ENCODE results near the gene CCIN. TPM values are rescaled to one million over a fixed set of nuclear protein-coding genes. Genes with fewer than 3 reads are reported as not detected.
"Not testable (repeated sequence)": the region's sequence is repeated elsewhere in the genome, so short reads cannot be mapped to it uniquely, and the experiment has no call there.

Gene CCIN
- total RNA-seq, 1 donor from 2014 or later = not detected

DNA sequence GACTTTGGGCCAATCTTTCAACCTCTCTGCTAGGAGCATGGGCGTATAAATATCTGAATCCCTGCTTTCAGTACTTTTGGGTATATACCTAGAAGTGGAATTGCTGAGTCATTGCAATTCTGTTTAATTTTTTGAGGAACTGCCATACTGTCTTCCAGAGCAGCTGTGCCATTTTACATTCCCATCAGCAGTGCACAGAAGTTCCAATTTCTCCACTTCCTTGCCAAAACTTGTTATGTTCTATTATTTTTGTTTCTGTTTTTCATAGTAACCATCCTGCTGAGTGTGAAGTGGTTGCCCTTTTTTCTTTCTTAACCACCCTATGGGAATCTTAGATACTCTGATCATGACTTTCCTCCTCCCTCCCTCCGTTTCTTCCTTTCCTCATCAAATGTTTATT, 11.1 kb upstream of the CCIN start:
- no peak overlapping the region for H3K27ac Mint-ChIP-seq (ENCODE audit: unreplicated experiment)
- DNase-seq (ENCODE audit: low read depth, low spot score) = no peak
- TF ChIP-seq, protein P1, sequence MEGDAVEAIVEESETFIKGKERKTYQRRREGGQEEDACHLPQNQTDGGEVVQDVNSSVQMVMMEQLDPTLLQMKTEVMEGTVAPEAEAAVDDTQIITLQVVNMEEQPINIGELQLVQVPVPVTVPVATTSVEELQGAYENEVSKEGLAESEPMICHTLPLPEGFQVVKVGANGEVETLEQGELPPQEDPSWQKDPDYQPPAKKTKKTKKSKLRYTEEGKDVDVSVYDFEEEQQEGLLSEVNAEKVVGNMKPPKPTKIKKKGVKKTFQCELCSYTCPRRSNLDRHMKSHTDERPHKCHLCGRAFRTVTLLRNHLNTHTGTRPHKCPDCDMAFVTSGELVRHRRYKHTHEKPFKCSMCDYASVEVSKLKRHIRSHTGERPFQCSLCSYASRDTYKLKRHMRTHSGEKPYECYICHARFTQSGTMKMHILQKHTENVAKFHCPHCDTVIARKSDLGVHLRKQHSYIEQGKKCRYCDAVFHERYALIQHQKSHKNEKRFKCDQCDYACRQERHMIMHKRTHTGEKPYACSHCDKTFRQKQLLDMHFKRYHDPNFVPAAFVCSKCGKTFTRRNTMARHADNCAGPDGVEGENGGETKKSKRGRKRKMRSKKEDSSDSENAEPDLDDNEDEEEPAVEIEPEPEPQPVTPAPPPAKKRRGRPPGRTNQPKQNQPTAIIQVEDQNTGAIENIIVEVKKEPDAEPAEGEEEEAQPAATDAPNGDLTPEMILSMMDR (conservative IDR thresholded peaks at IDR 0.05) = no peak
- H3K4me3 Mint-ChIP-seq = no peak overlapping the region
- H3K4me1 Mint-ChIP-seq = peaks cover 18% of the 10 kb centered on the region
- H3K9me3 Mint-ChIP-seq = peaks cover 5% of the 10 kb centered on the region
- H3K36me3 Mint-ChIP-seq (ENCODE audit: low read depth) = peaks cover 14% of the 10 kb centered on the region
- H3K27me3 Mint-ChIP-seq (ENCODE audit: low read depth) = no peaks in the 10 kb centered on the region

DNA sequence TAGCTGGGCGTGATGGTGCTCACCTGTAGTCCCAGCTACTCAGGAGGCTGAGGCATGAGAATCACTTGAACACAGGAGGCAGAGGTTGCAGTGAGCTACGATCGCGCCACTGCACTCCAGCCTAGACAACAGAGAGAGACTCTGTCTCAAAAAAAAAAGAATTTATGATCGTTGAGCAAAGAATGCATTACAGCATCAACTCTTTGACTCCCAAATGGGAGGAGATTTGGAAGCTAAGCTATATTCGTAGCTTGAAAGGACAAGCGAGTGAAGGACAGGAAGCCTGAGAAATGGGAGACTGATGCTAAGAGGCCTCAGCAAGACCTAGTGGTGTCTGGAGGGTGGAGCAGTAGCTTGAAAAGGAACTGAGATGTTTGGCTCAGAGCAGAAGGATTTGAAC, 10.3 kb upstream of the CCIN start:
- Mint-ChIP-seq H3K27ac (ENCODE audit: unreplicated experiment) (no peak overlapping the region), H3K4me3 (no peak overlapping the region), H3K36me3 (ENCODE audit: low read depth) (peaks cover 14% of the 10 kb centered on the region), H3K4me1 (peaks cover 24% of the 10 kb centered on the region), H3K9me3 (peaks cover 5% of the 10 kb centered on the region), H3K27me3 (ENCODE audit: low read depth) (no peaks in the 10 kb centered on the region)
- no peak for DNase-seq (ENCODE audit: low read depth, low spot score)
- TF ChIP-seq, protein P1 (conservative IDR thresholded peaks at IDR 0.05) = no peak

DNA sequence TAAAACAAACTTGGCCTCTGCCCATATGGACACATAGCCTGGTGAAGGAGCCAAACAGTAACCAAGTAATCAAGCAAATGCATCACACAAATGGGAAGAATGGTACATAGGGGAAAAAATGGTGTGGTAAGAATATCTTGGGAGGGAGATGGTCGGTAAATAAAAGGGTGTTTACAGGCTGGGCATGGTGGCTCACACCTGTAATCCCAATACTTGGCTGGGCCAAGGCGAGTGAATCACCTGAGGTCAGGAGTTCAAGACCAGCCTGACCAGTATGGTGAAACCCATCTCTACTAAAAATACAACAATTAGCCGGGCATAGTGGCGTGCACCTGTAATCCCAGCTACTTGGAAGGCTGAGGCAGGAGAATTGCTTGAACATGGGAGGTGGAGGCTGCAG, 9.7 kb upstream of the CCIN start:
- not testable (repeated sequence) for H3K27me3 Mint-ChIP-seq (ENCODE audit: low read depth); H3K4me3 Mint-ChIP-seq; DNase-seq (ENCODE audit: low read depth, low spot score); H3K9me3 Mint-ChIP-seq; H3K27ac Mint-ChIP-seq (ENCODE audit: unreplicated experiment)
- Mint-ChIP-seq H3K4me1 (peaks cover 20% of the 10 kb centered on the region), H3K36me3 (ENCODE audit: low read depth) (peaks cover 14% of the 10 kb centered on the region)

DNA sequence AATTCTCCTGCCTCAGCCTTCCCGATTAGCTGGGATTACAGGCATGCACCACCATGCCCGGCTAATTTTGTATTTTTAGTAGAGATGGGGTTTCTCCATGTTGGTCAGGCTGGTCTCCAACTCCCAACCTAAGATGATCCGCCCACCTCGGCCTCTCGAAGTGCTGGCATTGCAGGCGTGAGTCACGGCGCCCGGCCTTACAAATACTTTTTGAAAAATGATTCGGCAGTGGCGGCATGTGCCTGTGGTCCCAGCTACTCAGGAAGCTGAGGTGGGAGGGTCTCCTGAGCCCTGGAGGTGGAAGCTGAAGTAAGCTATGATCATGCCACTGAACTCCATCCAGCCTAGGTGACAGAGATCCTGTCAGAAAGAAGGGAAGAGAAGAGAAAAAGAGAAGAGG, 9.1 kb upstream of the CCIN start:
- not testable (repeated sequence) for DNase-seq (ENCODE audit: low read depth, low spot score); H3K27ac Mint-ChIP-seq (ENCODE audit: unreplicated experiment); H3K27me3 Mint-ChIP-seq (ENCODE audit: low read depth); H3K9me3 Mint-ChIP-seq; H3K4me3 Mint-ChIP-seq
- Mint-ChIP-seq H3K36me3 (ENCODE audit: low read depth) (peaks cover 11% of the 10 kb centered on the region), H3K4me1 (peaks cover 15% of the 10 kb centered on the region)

DNA sequence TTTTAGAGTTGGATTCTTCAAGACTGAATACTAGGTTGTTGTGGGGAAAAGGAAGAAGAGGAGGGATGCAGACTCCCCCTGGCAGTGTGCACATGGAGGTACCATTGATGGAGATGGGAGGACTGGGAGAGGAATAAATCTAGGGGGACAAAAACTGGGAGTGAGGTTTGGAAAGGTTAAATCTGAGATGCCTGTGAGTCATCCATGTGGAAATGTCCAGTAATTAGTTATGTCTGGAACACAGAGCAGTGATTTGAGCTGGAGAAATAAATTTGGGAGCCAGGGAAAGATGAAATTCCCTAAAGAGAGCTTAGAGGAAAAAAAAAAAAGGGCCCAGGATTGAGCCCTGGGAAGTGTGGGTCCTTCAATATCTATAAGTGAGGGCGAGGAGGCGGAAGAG, 8.0 kb upstream of the CCIN start:
- TF ChIP-seq, protein P1 (conservative IDR thresholded peaks at IDR 0.05) = no peak
- peaks cover 11% of the 10 kb centered on the region for H3K36me3 Mint-ChIP-seq (ENCODE audit: low read depth)
- H3K27ac Mint-ChIP-seq (ENCODE audit: unreplicated experiment) = no peak overlapping the region
- H3K9me3 Mint-ChIP-seq = peaks cover 5% of the 10 kb centered on the region
- DNase-seq (ENCODE audit: low read depth, low spot score) = no peak
- H3K4me3 Mint-ChIP-seq = no peak overlapping the region
- peaks cover 15% of the 10 kb centered on the region for H3K4me1 Mint-ChIP-seq
- H3K27me3 Mint-ChIP-seq (ENCODE audit: low read depth) = no peaks in the 10 kb centered on the region

DNA sequence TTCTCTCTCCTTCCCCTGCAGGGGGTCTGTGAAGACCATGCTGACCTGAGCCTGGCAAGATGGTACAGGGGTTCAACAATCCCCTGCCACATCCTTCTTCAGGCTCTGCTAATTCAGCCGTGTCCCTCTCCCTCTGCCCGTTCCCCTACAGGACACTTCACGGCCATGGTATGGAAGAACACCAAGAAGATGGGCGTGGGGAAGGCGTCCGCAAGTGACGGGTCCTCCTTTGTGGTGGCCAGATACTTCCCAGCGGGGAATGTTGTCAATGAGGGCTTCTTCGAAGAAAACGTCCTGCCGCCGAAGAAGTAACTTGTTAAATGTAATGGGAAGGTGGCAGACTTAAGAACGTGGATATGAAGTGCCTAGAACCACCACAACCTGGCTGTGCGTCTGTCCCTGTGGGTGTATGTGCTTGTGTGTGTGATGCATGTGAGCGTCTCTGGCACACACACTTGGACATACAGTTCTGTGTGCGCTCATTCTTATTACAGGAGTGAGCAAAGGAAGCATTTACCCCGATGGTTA, 6.9 kb upstream of the CCIN start:
- peaks cover 8% of the 10 kb centered on the region for H3K36me3 Mint-ChIP-seq (ENCODE audit: low read depth)
- peaks cover 2% of the 10 kb centered on the region for H3K27me3 Mint-ChIP-seq (ENCODE audit: low read depth)
- H3K27ac Mint-ChIP-seq (ENCODE audit: unreplicated experiment) = no peak overlapping the region
- H3K4me1 Mint-ChIP-seq = peaks cover 15% of the 10 kb centered on the region
- no peak for DNase-seq (ENCODE audit: low read depth, low spot score)
- H3K9me3 Mint-ChIP-seq = peaks cover 5% of the 10 kb centered on the region
- TF ChIP-seq, protein P1 (conservative IDR thresholded peaks at IDR 0.05) = no peak
- no peak overlapping the region for H3K4me3 Mint-ChIP-seq

Measured in neural crest cell (in vitro differentiated cells).